SK-N-SH (cell line): Measurements from ENCODE around the gene UQCR11. TPM values are rescaled to one million over a fixed set of nuclear protein-coding genes. Genes with fewer than 3 reads are reported as not detected.

Experiments used
- CTCF ChIA-PET: fragments of 300-600, 350-600 bp; formaldehyde crosslinking; extraction: SDS; loops from one replicate; lab custom pipeline; 2021; lab: Yijun Ruan, JAX
- POLR2A ChIA-PET: fragments of 350-600 bp; sonication (Branson Sonifier 250); formaldehyde crosslinking; extraction: SDS; loops from one replicate; lab custom pipeline; 2020; ENCODE audit warnings: antibody characterized with exemption, inconsistent platforms; lab: Yijun Ruan, JAX
- DNase-seq: peaks from one replicate; pipeline ENCODE4 v3.0.0; 2012
- H2AFZ ChIP-seq: fragments of 200-600 bp; sonication (generic); 2 replicates; pipeline ENCODE4 v1.8.1; 2016; ENCODE audit warnings: antibody characterized with exemption, mild to moderate bottlenecking, low read depth
- H3F3A ChIP-seq: fragments of 200-600 bp; sonication (generic); replicated peaks from 2 replicates; pipeline ENCODE3; 2016; ENCODE audit warnings: antibody characterized with exemption, mild to moderate bottlenecking; ENCODE audit not compliant: insufficient read depth
- H3K27ac ChIP-seq, 2 experiments: fragments of 200-500 bp in 1 of 2; fragments of 200-600 bp in 1 of 2; sonication (Bioruptor generic) in 1 of 2; sonication (generic), shearing (Covaris generic) in 1 of 2; 2 replicates each; pipeline versions ENCODE4 v1.5.1 to v1.6.1; 2014 to 2016; ENCODE audit warnings: low read depth in 2 of 2, inconsistent platforms in 1 of 2, low read length in 1 of 2, mild to moderate bottlenecking in 1 of 2, mixed read lengths in 1 of 2
- H3K27me3 ChIP-seq: fragments of 200-600 bp; sonication (generic), shearing (Covaris generic); 2 replicates; pipeline ENCODE4 v1.6.1; 2016; ENCODE audit warnings: mixed run types; ENCODE audit not compliant: insufficient read depth
- H3K36me3 ChIP-seq, 2 experiments: fragments of 200-500 bp in 1 of 2; fragments of 200-600 bp in 1 of 2; sonication (Bioruptor generic) in 1 of 2; sonication (generic) in 1 of 2; replicated peaks in 1 of 2; 2 replicates each; pipeline versions ENCODE3 to v1.5.1; 2014 to 2016; ENCODE audit warnings: low read length in 1 of 2, mild to moderate bottlenecking in 1 of 2; ENCODE audit not compliant: insufficient read depth in 2 of 2, control insufficient read depth in 1 of 2
- H3K4me1 ChIP-seq, 2 experiments: fragments of 200-500 bp in 1 of 2; fragments of 200-600 bp in 1 of 2; sonication (Bioruptor generic) in 1 of 2; sonication (generic), shearing (Covaris generic) in 1 of 2; 2 replicates each; pipeline versions ENCODE4 v1.5.1 to v1.6.1; 2014 to 2016; ENCODE audit warnings: low read depth in 1 of 2, low read length in 1 of 2, mixed run types in 1 of 2; ENCODE audit not compliant: insufficient read depth in 2 of 2, control insufficient read depth in 1 of 2
- H3K4me2 ChIP-seq: fragments of 200-600 bp; sonication (generic), shearing (Covaris generic); 2 replicates; pipeline ENCODE4 v1.6.1; 2017; ENCODE audit warnings: mixed run types
- H3K4me3 ChIP-seq, 2 experiments: fragments of 200-500 bp in 1 of 2; fragments of 200-600 bp in 1 of 2; sonication (Bioruptor generic) in 1 of 2; sonication (generic), shearing (Covaris generic) in 1 of 2; 2 replicates each; pipeline versions ENCODE4 v1.5.1 to v1.8.1; 2014 to 2016; ENCODE audit warnings: low read depth in 2 of 2, inconsistent platforms in 1 of 2, low read length in 1 of 2, mild to moderate bottlenecking in 1 of 2, mixed read lengths in 1 of 2, moderate library complexity in 1 of 2
- H3K79me2 ChIP-seq: fragments of 200-600 bp; sonication (generic); 2 replicates; pipeline ENCODE4 v1.8.1; 2017; ENCODE audit warnings: mild to moderate bottlenecking; ENCODE audit not compliant: insufficient read depth
- H3K9ac ChIP-seq: fragments of 200-600 bp; sonication (generic); 2 replicates; pipeline ENCODE4 v1.6.1; 2017; ENCODE audit warnings: mixed run types
- H3K9me2 ChIP-seq: fragments of 200-600 bp; sonication (generic); 2 replicates; pipeline ENCODE4 v1.6.1; 2017; ENCODE audit warnings: mixed run types
- H3K9me3 ChIP-seq: fragments of 200-600 bp; sonication (generic); 2 replicates; pipeline ENCODE4 v1.6.1; 2017; ENCODE audit warnings: mixed run types, mild to moderate bottlenecking, moderate library complexity
- H4K20me1 ChIP-seq: fragments of 200-600 bp; sonication (generic); 2 replicates; pipeline ENCODE4 v1.6.1; 2017; ENCODE audit warnings: mild to moderate bottlenecking, mixed run types; ENCODE audit not compliant: insufficient read depth
- FOSL2 ChIP-seq: IDR thresholded peaks from 2 replicates; pipeline ENCODE4 v1.4.0; 2012; ENCODE audit warnings: low read depth, mild to moderate bottlenecking, moderate library complexity, borderline replicate concordance
- FOXJ3 ChIP-seq: sonication (generic); formaldehyde crosslinking; IDR thresholded peaks from 2 replicates; pipeline ENCODE4 v1.5.1; 2020; ENCODE audit warnings: mild to moderate bottlenecking, missing genetic modification reagents
- IRF3 ChIP-seq: fragments of 150-350 bp; IDR thresholded peaks from 2 replicates; pipeline ENCODE4 v1.6.1; 2016; ENCODE audit warnings: mild to moderate bottlenecking, low read depth, low read length
- JUND ChIP-seq: IDR thresholded peaks from 2 replicates; pipeline ENCODE4 v1.4.0; 2012
- MEF2A ChIP-seq: IDR thresholded peaks from 2 replicates; pipeline ENCODE4 v1.4.0; 2012; ENCODE audit warnings: low read depth, borderline replicate concordance
- NRF1 ChIP-seq: IDR thresholded peaks from 2 replicates; pipeline ENCODE4 v1.6.1; 2012; ENCODE audit warnings: low read depth, mild to moderate bottlenecking, low read length
- POLR2AphosphoS5 ChIP-seq: IDR thresholded peaks from 2 replicates; pipeline ENCODE4 v1.6.1; 2012; ENCODE audit warnings: low read depth, low read length
- RAD21 ChIP-seq: IDR thresholded peaks from 2 replicates; pipeline ENCODE4 v1.6.1; 2012; ENCODE audit warnings: mild to moderate bottlenecking, low read length
- RCOR1 ChIP-seq: fragments of 150-350 bp; IDR thresholded peaks from 2 replicates; pipeline ENCODE4 v1.6.1; 2017; ENCODE audit warnings: antibody characterized with exemption, low read length
- RFX5 ChIP-seq: IDR thresholded peaks from 2 replicates; pipeline ENCODE4 v1.6.1; 2012; ENCODE audit warnings: mild to moderate bottlenecking, improper control_type of control experiment, low read length
- RXRA ChIP-seq: IDR thresholded peaks from 2 replicates; pipeline ENCODE4 v1.4.0; 2012; ENCODE audit warnings: low read depth, mild to moderate bottlenecking, borderline replicate concordance
- SMC3 ChIP-seq: IDR thresholded peaks from 2 replicates; pipeline ENCODE4 v1.6.1; 2012; ENCODE audit warnings: low read depth, low read length, improper control_type of control experiment
- TEAD4 ChIP-seq: IDR thresholded peaks from 2 replicates; pipeline ENCODE4 v1.4.0; 2012; ENCODE audit warnings: mild to moderate bottlenecking, borderline replicate concordance; ENCODE audit not compliant: insufficient read depth
- YY1 ChIP-seq: IDR thresholded peaks from 2 replicates; pipeline ENCODE4 v1.4.0; 2012; ENCODE audit warnings: low read depth, mild to moderate bottlenecking
- WGBS: methylation state at CpG from one replicate; pipeline ENCODE4 v1.1.6; 2017; ENCODE audit warnings: low lambda C conversion rate; 5-methylcytosine and 5-hydroxymethylcytosine counted together
- polyA plus RNA-seq, 3 experiments: library from polyadenylated mRNA; depleted of rRNA; stranded (reverse); fragments of >200 nt; gene quantifications; 2 replicates each; pipeline ENCODE4 v1.2.3, GENCODE V29; 2012
- TF ChIP-seq, protein P1 (sequence below): IDR thresholded peaks from 2 replicates; pipeline ENCODE4 v1.4.0; 2012; ENCODE audit warnings: low read depth, borderline replicate concordance

Gene UQCR11
- polyA plus RNA-seq, 1 of the 3 experiments (the other 2 are of a cell fraction) = 372 TPM

GRCh38 chr19:1629256-1629808 lies 24.1 kb upstream of the UQCR11 start:
- H3K27me3 ChIP-seq = no peaks in the 10 kb centered on the region
- H3K79me2 ChIP-seq = peaks cover 10% of the 10 kb centered on the region; the same call in 1 of the 2 replicates
- H3K36me3 ChIP-seq = peaks cover 3 to 53% of the 10 kb centered on the region in 2 experiments
- no peaks in the 10 kb centered on the region for H3F3A ChIP-seq
- H3K4me1 ChIP-seq = no peaks in the 10 kb centered on the region
- no peak overlapping the region for H3K27ac ChIP-seq
- H3K9me3 ChIP-seq = no peaks in the 10 kb centered on the region
- H3K9me2 ChIP-seq = no peaks in the 10 kb centered on the region
- TF ChIP-seq RCOR1 (no peak), JUND (no peak), MEF2A (no peak), RXRA (no peak)
- TF ChIP-seq, all 33 proteins: peak for 0
- CTCF ChIA-PET = no interaction called here
- no peak for DNase-seq
- POLR2A ChIA-PET = no interaction called here
- 98% methylated on average over 14 of the region's 24 CpGs for WGBS
- Histone ChIP-seq H2AFZ (no peak overlapping the region), H3K4me3 (no peak overlapping the region), H4K20me1 (peaks cover 19% of the 10 kb centered on the region), H3K4me2 (no peak overlapping the region), H3K9ac (no peak overlapping the region)

DNA sequence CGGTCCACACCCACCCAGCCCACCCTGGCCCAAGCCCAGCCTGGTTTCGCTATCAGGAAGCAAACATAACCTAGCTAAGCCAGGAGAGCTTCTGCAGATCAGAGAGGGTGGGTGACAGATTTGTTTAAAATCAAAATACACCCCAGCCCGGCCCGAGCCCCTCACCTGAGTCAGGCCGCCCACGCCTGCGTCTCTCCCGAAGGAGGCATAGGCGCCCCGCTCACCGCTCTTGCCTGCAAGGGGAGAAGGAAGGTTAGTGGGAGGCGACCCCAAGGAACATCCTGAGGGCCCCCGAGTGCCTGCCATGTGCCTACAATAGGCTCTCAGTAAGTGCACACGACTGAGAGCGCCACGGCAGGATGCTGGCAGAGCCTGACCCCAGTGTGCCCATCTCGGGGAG lies 21.9 kb upstream of the UQCR11 start:
- ChIA-PET POLR2A (no interaction called here), CTCF (no interaction called here)
- H2AFZ ChIP-seq = no peak overlapping the region
- H3K27me3 ChIP-seq = no peaks in the 10 kb centered on the region
- H3K36me3 ChIP-seq = peaks cover 0 to 45% of the 10 kb centered on the region in 2 experiments
- H3K9me2 ChIP-seq = no peaks in the 10 kb centered on the region
- H4K20me1 ChIP-seq = peaks cover 15% of the 10 kb centered on the region; the same call in 1 of the 2 replicates
- no peaks in the 10 kb centered on the region for H3K4me1 ChIP-seq
- H3F3A ChIP-seq = peaks cover 2% of the 10 kb centered on the region
- 97% methylated on average over 16 of the region's 17 CpGs for WGBS
- no peak overlapping the region for H3K27ac ChIP-seq
- no peaks in the 10 kb centered on the region for H3K9me3 ChIP-seq
- no peak overlapping the region for H3K9ac ChIP-seq
- peaks cover 11% of the 10 kb centered on the region; the same call in 1 of the 2 replicates for H3K79me2 ChIP-seq
- no peak for DNase-seq
- H3K4me2 ChIP-seq = no peak overlapping the region
- no peak overlapping the region for H3K4me3 ChIP-seq
- TF ChIP-seq YY1 (no peak), IRF3 (no peak), FOSL2 (no peak), RFX5 (no peak), JUND (no peak), RAD21 (no peak), RCOR1 (no peak), SMC3 (no peak), NRF1 (no peak), RXRA (no peak), FOXJ3 (CRISPR knock-in tag) (no peak), POLR2AphosphoS5 (no peak), TEAD4 (no peak), MEF2A (no peak)
- TF ChIP-seq, protein P1, sequence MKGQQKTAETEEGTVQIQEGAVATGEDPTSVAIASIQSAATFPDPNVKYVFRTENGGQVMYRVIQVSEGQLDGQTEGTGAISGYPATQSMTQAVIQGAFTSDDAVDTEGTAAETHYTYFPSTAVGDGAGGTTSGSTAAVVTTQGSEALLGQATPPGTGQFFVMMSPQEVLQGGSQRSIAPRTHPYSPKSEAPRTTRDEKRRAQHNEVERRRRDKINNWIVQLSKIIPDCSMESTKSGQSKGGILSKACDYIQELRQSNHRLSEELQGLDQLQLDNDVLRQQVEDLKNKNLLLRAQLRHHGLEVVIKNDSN = no peak
